Tongue (tissue), 2 donors: ENCODE measurements around the gene CNTN5. TPM values are rescaled to one million over a fixed set of nuclear protein-coding genes. Genes with fewer than 3 reads are reported as not detected.
"Not testable (repeated sequence)": the region's sequence is repeated elsewhere in the genome, so short reads cannot be mapped to it uniquely, and the experiment has no call there.

Experiments used
- DNase-seq: peaks from one replicate; pipeline ENCODE4 v3.0.0-alpha.2; 2015
- total RNA-seq: library from RNA; depleted of rRNA; stranded (reverse); fragments of >200 nt; gene quantifications from one replicate; pipeline ENCODE4 v1.2.3, GENCODE V29; 2014

Gene CNTN5
- total RNA-seq, 1 donor from 2014 or later = 9.1 TPM

- DNase-seq = no peak
These were observed 1208.3 kb downstream of the CNTN5 start for GRCh38 chr11:100229086-100229485.

- no peak for DNase-seq
These were observed 1211.3 kb downstream of the CNTN5 start for GRCh38 chr11:100232006-100232405.

- DNase-seq = no peak
These were observed 1214.3 kb downstream of the CNTN5 start for GRCh38 chr11:100235085-100235484.

GRCh38 chr11:100240025-100240539 is 1219.3 kb downstream of the CNTN5 start:
- DNase-seq = no peak

GRCh38 chr11:100247704-100248103 is 1227.0 kb downstream of the CNTN5 start:
- DNase-seq = no peak

GRCh38 chr11:100257238-100257803 is 1236.6 kb downstream of the CNTN5 start:
- not testable (repeated sequence) for DNase-seq

GRCh38 chr11:100269516-100269915 is 1248.8 kb downstream of the CNTN5 start:
- DNase-seq = no peak

GRCh38 chr11:100273066-100273815 is 1252.5 kb downstream of the CNTN5 start:
- no peak for DNase-seq

- DNase-seq = not testable (repeated sequence)
These were observed 1253.7 kb downstream of the CNTN5 start for GRCh38 chr11:100274466-100274865.

GRCh38 chr11:100294748-100295147 is 1274.0 kb downstream of the CNTN5 start:
- peak; percentile 2 for DNase-seq

- DNase-seq = no peak
These were observed 1275.4 kb downstream of the CNTN5 start for GRCh38 chr11:100296051-100296679.

- DNase-seq = no peak
These were observed 1276.8 kb downstream of the CNTN5 start for GRCh38 chr11:100297516-100297915.

GRCh38 chr11:100302824-100303223 is 1282.1 kb downstream of the CNTN5 start:
- no peak for DNase-seq

GRCh38 chr11:100303897-100304296 is 1283.1 kb downstream of the CNTN5 start:
- no peak for DNase-seq

- no peak for DNase-seq
These were observed 1287.5 kb downstream of the CNTN5 start for GRCh38 chr11:100308202-100308601.

- DNase-seq = no peak
These were observed 1295.2 kb downstream of the CNTN5 start for GRCh38 chr11:100315946-100316345.

- no peak for DNase-seq
These were observed 1296.2 kb downstream of the CNTN5 start for GRCh38 chr11:100316952-100317351.

GRCh38 chr11:100319691-100320090 is 1298.9 kb downstream of the CNTN5 start:
- DNase-seq = no peak

- DNase-seq = no peak
These were observed 1308.0 kb downstream of the CNTN5 start for GRCh38 chr11:100328626-100329340.

- peak; percentile 52 for DNase-seq
These were observed 1308.6 kb downstream of the CNTN5 start for GRCh38 chr11:100329352-100329751.

- no peak for DNase-seq
These were observed 1316.1 kb downstream of the CNTN5 start for GRCh38 chr11:100336873-100337272.

GRCh38 chr11:100338144-100338840 is 1317.5 kb downstream of the CNTN5 start:
- DNase-seq = no peak
